A549 (cell line): ENCODE results near the gene MRPS34.

Experiments
- EHMT2 ChIP-seq: fragments of 200-600 bp; sonication (generic); IDR thresholded peaks from 2 replicates; pipeline ENCODE4 v1.6.1; 2016; ENCODE audit warnings: antibody characterized with exemption, low read depth, mild to moderate bottlenecking, moderate library complexity
- KDM5A ChIP-seq: fragments of 200-600 bp; sonication (generic); IDR thresholded peaks from 2 replicates; pipeline ENCODE4 v1.6.1; 2016; ENCODE audit warnings: antibody characterized with exemption, mild to moderate bottlenecking
- MYC ChIP-seq: IDR thresholded peaks from 2 replicates; pipeline ENCODE4 v1.6.1; 2012; ENCODE audit warnings: mild to moderate bottlenecking, inconsistent platforms, low read length, improper control_type of control experiment, borderline replicate concordance
- POLR2A ChIP-seq: IDR thresholded peaks from 2 replicates; pipeline ENCODE4 v1.6.1; 2012; ENCODE audit warnings: mild to moderate bottlenecking, low read length
- TF ChIP-seq, protein P1 (sequence below): fragments of >200 bp; sonication (Bioruptor Twin); formaldehyde crosslinking; IDR thresholded peaks from 3 replicates; pipeline ENCODE4 v1.5.1; 2016
- TF ChIP-seq, protein P2 (sequence below): fragments of 200-600 bp; sonication (generic); IDR thresholded peaks from 2 replicates; pipeline ENCODE4 v1.6.1; 2016; ENCODE audit warnings: antibody characterized with exemption, mild to moderate bottlenecking, moderate library complexity

DNA sequence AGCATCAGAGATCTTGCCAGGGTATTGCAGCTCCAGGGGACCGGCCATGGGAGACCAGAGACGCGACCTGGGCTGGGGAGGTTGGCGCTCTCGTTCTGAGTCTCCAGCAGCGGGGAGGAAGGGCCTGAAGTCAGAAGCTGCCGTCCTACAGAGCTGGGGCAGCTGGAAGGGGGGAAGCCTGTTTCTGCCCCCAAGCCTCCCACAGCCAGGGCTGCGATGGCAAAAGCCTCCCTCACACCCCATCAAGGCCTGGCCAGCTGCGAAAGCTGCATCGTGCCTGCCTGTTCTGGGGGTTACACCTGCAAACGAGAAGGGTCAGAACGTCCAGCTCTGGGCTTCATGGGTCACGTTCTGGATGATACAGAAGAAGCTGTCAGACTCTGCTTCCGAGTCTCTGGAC is 40.9 kb downstream of the MRPS34 start:
- TF ChIP-seq POLR2A (no peak), EHMT2 (no peak), MYC (no peak), KDM5A (no peak)
- TF ChIP-seq, protein P1, sequence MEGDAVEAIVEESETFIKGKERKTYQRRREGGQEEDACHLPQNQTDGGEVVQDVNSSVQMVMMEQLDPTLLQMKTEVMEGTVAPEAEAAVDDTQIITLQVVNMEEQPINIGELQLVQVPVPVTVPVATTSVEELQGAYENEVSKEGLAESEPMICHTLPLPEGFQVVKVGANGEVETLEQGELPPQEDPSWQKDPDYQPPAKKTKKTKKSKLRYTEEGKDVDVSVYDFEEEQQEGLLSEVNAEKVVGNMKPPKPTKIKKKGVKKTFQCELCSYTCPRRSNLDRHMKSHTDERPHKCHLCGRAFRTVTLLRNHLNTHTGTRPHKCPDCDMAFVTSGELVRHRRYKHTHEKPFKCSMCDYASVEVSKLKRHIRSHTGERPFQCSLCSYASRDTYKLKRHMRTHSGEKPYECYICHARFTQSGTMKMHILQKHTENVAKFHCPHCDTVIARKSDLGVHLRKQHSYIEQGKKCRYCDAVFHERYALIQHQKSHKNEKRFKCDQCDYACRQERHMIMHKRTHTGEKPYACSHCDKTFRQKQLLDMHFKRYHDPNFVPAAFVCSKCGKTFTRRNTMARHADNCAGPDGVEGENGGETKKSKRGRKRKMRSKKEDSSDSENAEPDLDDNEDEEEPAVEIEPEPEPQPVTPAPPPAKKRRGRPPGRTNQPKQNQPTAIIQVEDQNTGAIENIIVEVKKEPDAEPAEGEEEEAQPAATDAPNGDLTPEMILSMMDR = no peak
- TF ChIP-seq, protein P2, sequence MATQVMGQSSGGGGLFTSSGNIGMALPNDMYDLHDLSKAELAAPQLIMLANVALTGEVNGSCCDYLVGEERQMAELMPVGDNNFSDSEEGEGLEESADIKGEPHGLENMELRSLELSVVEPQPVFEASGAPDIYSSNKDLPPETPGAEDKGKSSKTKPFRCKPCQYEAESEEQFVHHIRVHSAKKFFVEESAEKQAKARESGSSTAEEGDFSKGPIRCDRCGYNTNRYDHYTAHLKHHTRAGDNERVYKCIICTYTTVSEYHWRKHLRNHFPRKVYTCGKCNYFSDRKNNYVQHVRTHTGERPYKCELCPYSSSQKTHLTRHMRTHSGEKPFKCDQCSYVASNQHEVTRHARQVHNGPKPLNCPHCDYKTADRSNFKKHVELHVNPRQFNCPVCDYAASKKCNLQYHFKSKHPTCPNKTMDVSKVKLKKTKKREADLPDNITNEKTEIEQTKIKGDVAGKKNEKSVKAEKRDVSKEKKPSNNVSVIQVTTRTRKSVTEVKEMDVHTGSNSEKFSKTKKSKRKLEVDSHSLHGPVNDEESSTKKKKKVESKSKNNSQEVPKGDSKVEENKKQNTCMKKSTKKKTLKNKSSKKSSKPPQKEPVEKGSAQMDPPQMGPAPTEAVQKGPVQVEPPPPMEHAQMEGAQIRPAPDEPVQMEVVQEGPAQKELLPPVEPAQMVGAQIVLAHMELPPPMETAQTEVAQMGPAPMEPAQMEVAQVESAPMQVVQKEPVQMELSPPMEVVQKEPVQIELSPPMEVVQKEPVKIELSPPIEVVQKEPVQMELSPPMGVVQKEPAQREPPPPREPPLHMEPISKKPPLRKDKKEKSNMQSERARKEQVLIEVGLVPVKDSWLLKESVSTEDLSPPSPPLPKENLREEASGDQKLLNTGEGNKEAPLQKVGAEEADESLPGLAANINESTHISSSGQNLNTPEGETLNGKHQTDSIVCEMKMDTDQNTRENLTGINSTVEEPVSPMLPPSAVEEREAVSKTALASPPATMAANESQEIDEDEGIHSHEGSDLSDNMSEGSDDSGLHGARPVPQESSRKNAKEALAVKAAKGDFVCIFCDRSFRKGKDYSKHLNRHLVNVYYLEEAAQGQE = no peak
